H1 (cell line): ENCODE measurements around the gene OXLD1. TPM values are rescaled to one million over a fixed set of nuclear protein-coding genes. Genes with fewer than 3 reads are reported as not detected.

ENCODE experiments used
- CBX5 ChIP-seq: fragments of 300-800, 300-1000 bp; sonication (generic); IDR thresholded peaks from 2 replicates; pipeline ENCODE4 v1.7.1; 2016; ENCODE audit warnings: antibody characterized with exemption, low read length, low read depth
- CHD7 ChIP-seq: fragments of 300-600 bp; sonication (generic); IDR thresholded peaks from 2 replicates; pipeline ENCODE4 v1.7.1; 2012; ENCODE audit warnings: low read length, moderate library complexity, mild to moderate bottlenecking, inconsistent platforms; ENCODE audit not compliant: insufficient replicate concordance
- E2F6 ChIP-seq: IDR thresholded peaks from 2 replicates; pipeline ENCODE4 v1.6.1; 2012; ENCODE audit warnings: inconsistent platforms
- EZH2 ChIP-seq: fragments of 200-600 bp; sonication (generic); IDR thresholded peaks from 2 replicates; pipeline ENCODE4 v1.7.1; 2012; ENCODE audit warnings: low read depth, mild to moderate bottlenecking, moderate library complexity, low read length, inconsistent platforms; ENCODE audit not compliant: severe bottlenecking
- HDAC2 ChIP-seq, 2 experiments: fragments of 300-600 bp in 1 of 2; sonication (generic) in 1 of 2; IDR thresholded peaks; 2 replicates each; pipeline ENCODE4 v1.6.1; 2011 to 2012; ENCODE audit warnings: low read depth in 2 of 2, low read length in 2 of 2, mild to moderate bottlenecking in 2 of 2, moderate library complexity in 2 of 2, borderline replicate concordance in 1 of 2, inconsistent platforms in 1 of 2
- KDM5A ChIP-seq: fragments of 200-600 bp; IDR thresholded peaks from 2 replicates; pipeline ENCODE4 v1.7.1; 2012; ENCODE audit warnings: mild to moderate bottlenecking, low read length, inconsistent platforms, mixed read lengths
- RBBP5 ChIP-seq: IDR thresholded peaks from 2 replicates; pipeline ENCODE4 v1.7.1; 2012; ENCODE audit warnings: low read depth, mild to moderate bottlenecking, inconsistent platforms, low read length, moderate library complexity, borderline replicate concordance
- SP2 ChIP-seq: IDR thresholded peaks from 2 replicates; pipeline ENCODE4 v1.6.1; 2012; ENCODE audit warnings: mild to moderate bottlenecking, low read length, inconsistent platforms
- TAF7 ChIP-seq: optimal IDR thresholded peaks from 2 replicates; pipeline ENCODE3; 2011; ENCODE audit warnings: low read depth, mild to moderate bottlenecking, inconsistent platforms, low read length, moderate library complexity, borderline replicate concordance
- polyA plus RNA-seq, 7 experiments: library from polyadenylated mRNA; depleted of rRNA in 3 of 7; stranded (reverse) in 5 of 7; unstranded in 2 of 7; fragments of >200 nt in 5 of 7; fragments of 200-250 nt in 2 of 7; gene quantifications; 1 replicate in 5 of 7; 2 replicates in 1 of 7; 4 replicates in 1 of 7; pipeline versions ENCODE4 v1.2.1 to v1.2.3, GENCODE V29; 2011 to 2013; ENCODE audit warnings: missing spikeins in 2 of 7, mixed read lengths in 2 of 7
- total RNA-seq: library from RNA; stranded (reverse); fragmentation: NEBNext Ultra II Directional; extraction: Animal tissue kit (Norgen Biotek cat#: 25700); gene quantifications from 2 replicates; pipeline ENCODE4 v1.2.1, GENCODE V29; 2021

OXLD1 gene
- total and polyA plus RNA-seq, 2 of the 8 experiments (the other 6 are each of a cell fraction or from before 2014, with no cell fraction given): 41.5 to 61.9 TPM

GRCh38 chr17:81711814-81712467, 45.5 kb upstream of the OXLD1 start, which contains the start of gene SLC25A10 (continued):
- TF ChIP-seq CHD7 (no peak), TAF7 (no peak), CBX5 (no peak), HDAC2 (IDR thresholded peaks at IDR 0.05; ENCODE audit: borderline replicate concordance in 1 of 2, low read depth in 2 of 2, low read length in 2 of 2) (0 out of 4 replicates have a peak, but pooled peaks of 1 of the 2 experiments have one; percentile 61), KDM5A (no peak), RBBP5 (peak; percentile 3; the same call in 1 of the 2 replicates), E2F6 (peak; percentile 45; the same call in 1 of the 2 replicates), EZH2 (no peak), SP2 (no peak)
